Stimulated activated CD8-positive, alpha-beta memory T cell treated with anti-CD3 and anti-CD28 coated beads, Interleukin-15, amount 100 ng/mL, for 48 hours (primary cell): ENCODE data around the gene SLC35B4.

Source experiments
- DNase-seq, 2 donors: peaks; one replicate each; pipeline ENCODE4 v3.0.0-alpha.2; 2020; ENCODE audit warnings: low read depth in 2 of 2

Gene SLC35B4

GRCh38 chr7:134290286-134290685, 26.4 kb downstream of the SLC35B4 start:
- no peak for DNase-seq

- DNase-seq: no peak
These were observed 26.9 kb downstream of the SLC35B4 start for GRCh38 chr7:134289841-134290240.

DNA sequence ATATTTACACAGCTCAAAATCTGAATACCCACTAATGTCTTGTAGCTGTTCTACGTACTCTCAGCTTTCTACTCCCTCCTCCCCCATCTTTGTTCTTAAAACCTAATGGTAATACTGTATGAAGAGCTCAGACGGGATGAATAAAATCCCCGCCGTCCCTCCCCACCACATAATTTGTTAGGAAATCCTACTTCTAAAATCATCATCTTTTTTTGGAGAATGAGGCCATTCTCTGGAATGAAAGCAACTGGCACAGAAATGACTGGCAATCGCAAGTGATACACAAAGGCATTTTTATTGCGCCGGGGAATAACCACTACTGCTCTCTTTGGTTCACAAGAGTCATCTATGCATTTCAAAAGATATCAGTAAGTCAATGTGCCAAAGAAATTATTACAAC, 27.3 kb downstream of the SLC35B4 start:
- DNase-seq: no peak

DNA sequence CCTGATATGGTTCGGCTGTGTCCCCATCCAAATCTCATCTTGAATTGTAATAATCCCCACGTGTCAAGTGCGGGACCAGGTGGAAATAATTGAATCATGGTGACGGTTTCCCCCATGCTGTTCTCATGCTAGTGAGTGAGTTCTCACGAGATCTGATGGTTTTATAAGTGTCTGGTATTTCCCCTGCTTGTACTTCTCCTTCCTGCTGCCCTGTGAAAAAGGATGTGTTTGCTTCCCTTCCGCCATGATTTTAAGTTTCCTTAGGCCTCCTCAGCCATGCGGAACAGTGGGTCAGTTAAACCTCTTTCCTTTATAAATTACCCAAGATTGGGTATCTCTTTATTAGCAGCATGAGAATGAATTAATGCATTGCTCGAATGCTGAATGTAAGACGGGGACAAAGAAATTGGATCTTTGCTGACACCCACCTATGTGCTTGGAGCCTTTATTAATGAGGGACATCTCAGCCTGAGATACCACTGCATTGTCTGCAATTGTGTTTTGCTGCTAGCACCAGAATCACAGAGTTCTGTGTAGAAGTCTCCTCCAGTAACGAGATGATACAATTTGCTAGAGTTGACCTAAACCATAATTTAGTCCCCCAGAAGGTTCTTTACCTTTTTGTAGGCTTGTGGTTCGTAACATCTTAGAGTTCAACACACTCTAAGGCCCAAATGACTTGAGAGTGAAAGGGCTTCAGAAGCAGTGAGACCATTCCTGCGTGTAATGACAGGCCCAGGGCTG, 28.6 kb downstream of the SLC35B4 start:
- no peak for DNase-seq

DNA sequence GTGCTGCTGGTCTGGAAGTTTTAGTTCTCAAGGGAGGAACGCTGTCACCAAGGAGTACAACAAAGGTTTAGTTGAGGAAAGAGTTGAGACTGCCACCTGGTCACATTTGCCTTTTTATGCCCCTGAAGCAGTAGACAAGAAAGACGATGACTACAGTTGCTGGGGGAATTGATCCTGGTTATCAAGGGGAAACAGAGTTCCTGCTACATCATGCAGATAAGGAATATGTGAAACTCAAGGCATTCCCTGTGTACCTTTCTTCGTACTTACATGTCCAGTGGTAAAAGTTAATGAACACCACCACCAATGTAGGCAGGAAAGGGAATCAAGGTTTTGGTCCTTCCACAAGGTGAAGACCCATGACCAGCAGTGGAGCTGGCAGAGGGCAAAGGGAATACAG, 31.8 kb downstream of the SLC35B4 start:
- DNase-seq: no peak

- DNase-seq: no peak
These were observed 32.7 kb downstream of the SLC35B4 start for GRCh38 chr7:134284011-134284410.

GRCh38 chr7:134280508-134280907, 36.2 kb downstream of the SLC35B4 start:
- no peak for DNase-seq

DNA sequence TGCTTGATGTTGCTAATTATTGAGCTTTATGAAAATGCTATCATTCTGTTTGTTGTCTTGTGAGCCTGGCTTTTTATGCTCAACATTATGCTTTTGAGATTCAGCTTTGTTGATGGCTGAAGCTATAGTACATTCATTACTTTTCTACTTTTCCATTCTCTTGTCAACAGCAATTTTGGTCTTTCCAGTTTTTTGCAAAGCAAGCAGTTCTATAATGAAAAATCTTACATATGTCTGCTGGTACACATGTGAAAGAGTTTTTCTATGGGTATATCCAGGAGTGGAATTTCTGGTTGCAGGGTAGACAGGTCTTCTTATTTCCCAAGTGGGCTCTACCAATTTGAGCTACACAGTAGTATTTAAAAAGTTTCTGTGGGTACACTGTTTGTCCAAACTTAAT, 36.8 kb downstream of the SLC35B4 start:
- no peak for DNase-seq

DNA sequence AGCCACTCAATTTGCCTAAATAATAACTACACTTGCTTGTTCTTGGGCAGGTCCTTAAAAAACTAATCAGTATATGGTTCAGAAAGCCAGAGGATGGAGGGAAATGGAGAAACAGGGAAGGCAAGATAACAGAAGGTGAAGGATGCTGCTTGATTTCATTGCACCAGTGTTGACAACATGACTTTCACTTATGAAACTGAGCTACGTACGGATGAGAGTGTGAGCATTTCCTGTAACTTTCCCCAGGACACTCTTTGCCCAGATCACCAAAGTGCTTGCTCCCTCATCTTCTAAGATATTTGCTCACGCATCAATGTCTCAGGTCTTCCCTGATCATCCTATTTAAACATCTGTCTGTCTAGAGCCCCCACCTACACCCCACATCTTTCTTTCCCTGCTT, 37.4 kb downstream of the SLC35B4 start:
- DNase-seq: no peak

GRCh38 chr7:134278502-134279153, 38.1 kb downstream of the SLC35B4 start:
- DNase-seq: no peak

- DNase-seq: no peak
These were observed 39.8 kb downstream of the SLC35B4 start for GRCh38 chr7:134276951-134277350.

DNA sequence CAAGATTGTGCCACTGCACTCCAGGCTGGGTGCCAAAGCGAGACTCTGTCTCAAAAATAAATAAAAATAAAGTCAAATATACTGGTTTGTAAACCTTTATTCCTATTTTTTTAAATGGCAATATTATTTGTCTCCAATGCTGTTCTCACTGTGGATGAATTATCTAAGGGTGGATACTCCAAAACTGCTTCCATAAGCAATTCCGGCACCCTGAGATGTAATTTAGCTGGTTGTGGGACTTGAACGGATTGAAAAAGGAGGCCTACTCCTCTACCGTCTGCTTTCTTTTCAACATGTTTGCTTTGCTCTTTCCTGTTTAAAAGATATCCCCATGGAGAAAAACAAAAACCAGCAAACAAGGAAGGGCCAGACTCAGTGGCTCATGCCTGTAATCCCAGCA, 54.4 kb downstream of the SLC35B4 start:
- DNase-seq: no peak

- no peak for DNase-seq
These were observed 60.9 kb downstream of the SLC35B4 start for GRCh38 chr7:134255814-134256213.

DNA sequence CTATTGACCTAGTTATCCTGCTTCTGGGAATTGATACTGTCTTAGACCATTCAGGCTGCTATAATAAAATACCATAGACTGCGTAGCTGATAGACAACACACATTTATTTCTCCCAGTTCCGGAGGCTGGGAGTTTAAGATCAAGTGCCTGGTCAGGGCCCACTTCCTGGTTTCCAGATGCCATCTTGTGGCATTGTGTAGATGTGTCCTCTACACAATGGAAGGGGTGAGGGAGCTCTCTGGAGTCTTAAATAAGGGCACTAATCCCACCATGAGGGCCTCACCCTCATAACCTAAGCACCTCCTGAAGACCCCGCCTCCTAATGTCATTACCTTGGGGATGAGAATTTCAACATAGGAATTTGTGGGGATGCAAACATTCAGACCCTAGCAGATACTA, 62.4 kb downstream of the SLC35B4 start:
- DNase-seq: no peak

DNA sequence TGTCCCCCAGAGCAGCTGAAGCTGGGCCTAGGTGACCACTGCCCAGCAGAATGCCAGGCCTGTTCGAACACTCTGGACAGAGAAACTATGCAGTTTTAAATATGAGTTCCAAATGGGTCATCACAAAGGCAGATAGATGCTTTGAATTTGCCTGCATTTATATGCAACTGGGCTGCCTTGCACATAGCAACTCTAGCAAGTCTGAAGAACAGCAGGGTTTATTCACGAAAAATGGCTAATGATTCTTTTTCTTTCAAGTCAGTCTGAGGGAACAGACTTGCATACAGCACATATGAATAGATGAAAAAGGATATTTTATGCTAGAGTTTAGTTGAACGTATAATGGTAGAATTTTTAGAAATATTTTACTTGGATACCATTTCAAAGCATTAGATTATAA, 68.5 kb downstream of the SLC35B4 start:
- DNase-seq: no peak

- no peak for DNase-seq
These were observed 70.0 kb downstream of the SLC35B4 start for GRCh38 chr7:134246761-134247160.

DNA sequence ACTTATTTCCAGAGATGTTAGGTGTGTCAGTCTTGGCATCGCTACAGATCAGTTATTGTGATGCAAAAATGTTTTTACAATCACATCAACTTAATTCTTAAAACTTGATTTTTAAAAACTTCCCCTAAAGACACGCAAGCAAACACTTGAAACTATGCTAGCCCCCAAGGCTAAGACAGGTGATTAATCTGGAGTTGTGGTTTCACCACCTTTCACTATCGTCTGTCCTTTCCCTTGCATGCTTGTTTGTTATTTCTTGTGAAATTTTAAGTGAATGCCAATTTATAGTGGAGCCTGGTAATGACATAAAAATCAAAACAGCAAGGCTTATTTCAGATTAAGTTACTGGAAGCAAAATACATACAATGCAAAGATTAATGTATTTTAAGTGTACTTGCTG, 70.4 kb downstream of the SLC35B4 start:
- DNase-seq: no peak

- DNase-seq: no peak
These were observed 71.5 kb downstream of the SLC35B4 start for GRCh38 chr7:134245253-134245652.
